Peyer's patch (tissue), 4 donors: Measurements from ENCODE around the gene TMEM126A.

ENCODE experiments used
- CTCF ChIP-seq, 6 experiments: fragments of 450-650 bp in 4 of 6; fragments of 200-600 bp in 2 of 6; sonication (generic) in 1 of 6; IDR thresholded peaks; one replicate each; pipeline ENCODE4 v1.5.1; 2017 to 2019; ENCODE audit warnings: antibody characterized with exemption in 6 of 6, mild to moderate bottlenecking in 3 of 6, moderate library complexity in 1 of 6
- POLR2A ChIP-seq, 2 donors: fragments of 450-650 bp; IDR thresholded peaks; one replicate each; pipeline ENCODE4 v1.5.1; 2017; ENCODE audit warnings: antibody characterized with exemption in 2 of 2, mild to moderate bottlenecking in 2 of 2, moderate library complexity in 2 of 2

- TF ChIP-seq CTCF (IDR thresholded peaks at IDR 0.05) (no peak), POLR2A (IDR thresholded peaks at IDR 0.05) (no peak)
These were observed 20.4 kb downstream of the TMEM126A start for GRCh38 chr11:85668157-85668556.
